GM23338 (cell line): ENCODE measurements around the gene LMF2. TPM values are rescaled to one million over a fixed set of nuclear protein-coding genes. Genes with fewer than 3 reads are reported as not detected.
"Not testable (repeated sequence)": the region's sequence is repeated elsewhere in the genome, so short reads cannot be mapped to it uniquely, and the experiment has no call there.

Experiments
- ATAC-seq: fragments of 200-7000 bp; cut with Tn5 transposase; 3 replicates; pipeline ENCODE4 v1.9.1; 2020
- DNase-seq: peaks from one replicate; pipeline ENCODE4 v3.0.0-alpha.2; 2015; ENCODE audit warnings: low spot score
- H2AFZ ChIP-seq: fragments of 200-600 bp; sonication (generic); 2 replicates; pipeline ENCODE4 v1.8.0; 2016; ENCODE audit warnings: antibody characterized with exemption, mild to moderate bottlenecking, moderate library complexity
- H3F3A ChIP-seq: fragments of 200-600 bp; sonication (generic); replicated peaks from 2 replicates; pipeline ENCODE4 v1.8.0; 2017; ENCODE audit warnings: antibody characterized with exemption, mixed run types, low read depth
- H3K27ac ChIP-seq: fragments of 200-600 bp; sonication (generic); 2 replicates; pipeline ENCODE4 v1.6.1; 2016; ENCODE audit warnings: low read depth
- H3K27me3 ChIP-seq: fragments of 200-600 bp; sonication (generic); 2 replicates; pipeline ENCODE4 v1.8.0; 2016; ENCODE audit warnings: mild to moderate bottlenecking, mixed run types, moderate library complexity; ENCODE audit not compliant: insufficient read depth
- H3K36me3 ChIP-seq: fragments of 200-600 bp; sonication (generic); 2 replicates; pipeline ENCODE4 v1.8.0; 2016; ENCODE audit warnings: mild to moderate bottlenecking; ENCODE audit not compliant: insufficient read depth
- H3K4me1 ChIP-seq: fragments of 200-600 bp; sonication (generic); 2 replicates; pipeline ENCODE4 v1.8.0; 2016; ENCODE audit warnings: mild to moderate bottlenecking, moderate library complexity; ENCODE audit not compliant: insufficient read depth
- H3K4me2 ChIP-seq: fragments of 200-600 bp; sonication (generic); 2 replicates; pipeline ENCODE4 v1.7.1; 2017; ENCODE audit warnings: mixed run types
- H3K4me3 ChIP-seq: fragments of 200-600 bp; sonication (generic); 2 replicates; pipeline ENCODE4 v1.6.1; 2016; ENCODE audit warnings: mixed run types
- H3K79me2 ChIP-seq: fragments of 200-600 bp; sonication (generic); replicated peaks from 2 replicates; pipeline ENCODE4 v1.8.0; 2017; ENCODE audit warnings: mild to moderate bottlenecking; ENCODE audit not compliant: insufficient read depth
- H3K9me2 ChIP-seq: fragments of 200-600 bp; sonication (generic); 2 replicates; pipeline ENCODE4 v1.8.0; 2017; ENCODE audit not compliant: insufficient read depth
- H4K20me1 ChIP-seq: fragments of 200-600 bp; sonication (generic); replicated peaks from 2 replicates; pipeline ENCODE4 v1.8.0; 2017; ENCODE audit warnings: mild to moderate bottlenecking; ENCODE audit not compliant: insufficient read depth
- H3K27ac Mint-ChIP-seq: 2 replicates; pipeline ENCODE4 v1.8.0; 2020; ENCODE audit warnings: inconsistent platforms, mild to moderate bottlenecking, moderate library complexity, mixed read lengths
- H3K27me3 Mint-ChIP-seq: 3 replicates; pipeline ENCODE4 v1.8.0; 2022; ENCODE audit warnings: low read depth, mild to moderate bottlenecking, moderate library complexity, mixed read lengths, inconsistent platforms; ENCODE audit not compliant: insufficient read depth, poor library complexity
- H3K36me3 Mint-ChIP-seq: 3 replicates; pipeline ENCODE4 v1.8.0; 2021; ENCODE audit warnings: low read depth, mild to moderate bottlenecking, inconsistent platforms, moderate library complexity, mixed read lengths
- H3K4me1 Mint-ChIP-seq: 3 replicates; pipeline ENCODE4 v1.8.0; 2020; ENCODE audit warnings: mild to moderate bottlenecking, inconsistent platforms, mixed read lengths
- H3K4me3 Mint-ChIP-seq: 3 replicates; pipeline ENCODE4 v1.8.0; 2021; ENCODE audit warnings: moderate library complexity, mild to moderate bottlenecking, inconsistent platforms, mixed read lengths
- H3K9me3 Mint-ChIP-seq: 3 replicates; pipeline ENCODE4 v1.8.0; 2020; ENCODE audit warnings: moderate library complexity, mild to moderate bottlenecking, inconsistent platforms, mixed read lengths
- CREB1 ChIP-seq: fragments of 250-450 bp; sonication (Bioruptor Pico); IDR thresholded peaks from 2 replicates; pipeline ENCODE4 v1.5.0; 2020; ENCODE audit warnings: low read depth, mild to moderate bottlenecking, moderate library complexity
- JUNB ChIP-seq: IDR thresholded peaks from one replicate; pipeline ENCODE4 v1.6.1; 2016; ENCODE audit warnings: antibody characterized with exemption; ENCODE audit not compliant: unreplicated experiment
- POLR2AphosphoS5 ChIP-seq: IDR thresholded peaks from 2 replicates; pipeline ENCODE4 v1.6.1; 2016; ENCODE audit warnings: antibody characterized with exemption, low read depth
- STAT1 ChIP-seq: IDR thresholded peaks from one replicate; pipeline ENCODE4 v1.6.1; 2016; ENCODE audit warnings: antibody characterized with exemption; ENCODE audit not compliant: unreplicated experiment
- ZNF331 ChIP-seq: fragments of 250-450 bp; sonication (Bioruptor Pico); IDR thresholded peaks from 2 replicates; pipeline ENCODE4 v1.5.0; 2020; ENCODE audit warnings: low read depth, mild to moderate bottlenecking, moderate library complexity
- polyA plus RNA-seq: library from polyadenylated mRNA; unstranded; fragments of >200 nt; fragmentation: Nextera tagmentation; extraction: Ambion mirVana; gene quantifications from 2 replicates; pipeline ENCODE4 v1.2.1, GENCODE V29; 2016
- total RNA-seq: library from RNA; depleted of rRNA; stranded (reverse); fragments of >200 nt; shearing (Covaris generic); gene quantifications from 2 replicates; pipeline ENCODE4 v1.2.3, GENCODE V29; 2014
- TF ChIP-seq, protein P1 (sequence below): fragments of 250-450 bp; sonication (Bioruptor Pico); IDR thresholded peaks from 2 replicates; pipeline ENCODE4 v1.5.0; 2020; ENCODE audit warnings: mild to moderate bottlenecking, moderate library complexity
- TF ChIP-seq, protein P2 (sequence below), 2 experiments: fragments of 200-600 bp in 1 of 2; sonication (generic) in 1 of 2; conservative IDR thresholded peaks; 2 replicates each; pipeline versions ENCODE4 v1.5.1 to v1.6.1; 2016 to 2017; ENCODE audit warnings: antibody characterized with exemption in 2 of 2, low read depth in 2 of 2, mild to moderate bottlenecking in 2 of 2, moderate library complexity in 1 of 2
- TF ChIP-seq, protein P3 (sequence below): IDR thresholded peaks from one replicate; pipeline ENCODE4 v1.6.1; 2018; ENCODE audit warnings: antibody characterized with exemption; ENCODE audit not compliant: unreplicated experiment

LMF2 gene
- total and polyA plus RNA-seq, 2 experiments from 2014 or later, result 15.6 to 36.3 TPM

DNA sequence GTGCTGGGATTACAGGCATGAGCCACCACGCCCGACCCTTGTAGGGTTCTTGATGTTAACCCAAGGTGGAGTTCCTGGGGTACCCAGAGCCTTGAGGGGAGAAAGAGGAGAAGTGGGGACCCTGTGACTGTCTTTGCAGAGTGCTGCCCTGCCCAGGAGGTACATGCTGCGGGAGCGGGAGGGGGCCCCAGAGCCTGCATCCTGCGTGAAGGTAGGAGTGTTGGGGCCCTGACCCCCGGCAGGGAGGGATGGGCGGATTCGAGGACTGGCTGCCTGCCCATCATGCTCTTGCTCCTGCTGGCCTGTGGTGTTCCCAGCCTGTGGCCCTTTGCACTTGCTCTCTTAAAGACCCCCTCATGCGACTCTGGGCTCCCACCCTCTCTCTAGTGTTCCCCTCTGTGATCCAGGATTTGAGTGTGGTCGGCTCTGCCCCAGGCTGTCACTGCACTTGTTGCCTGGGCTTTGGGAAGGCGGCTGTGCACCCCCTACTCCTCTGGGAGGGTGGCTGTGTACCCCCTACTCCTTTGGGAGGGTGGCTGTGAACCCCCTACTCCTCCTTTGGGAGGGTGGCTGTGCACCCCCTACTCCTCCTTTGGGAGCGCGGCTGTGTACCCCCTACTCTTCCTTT is 13.4 kb upstream of the LMF2 start (continued):
- TF ChIP-seq, protein P1, sequence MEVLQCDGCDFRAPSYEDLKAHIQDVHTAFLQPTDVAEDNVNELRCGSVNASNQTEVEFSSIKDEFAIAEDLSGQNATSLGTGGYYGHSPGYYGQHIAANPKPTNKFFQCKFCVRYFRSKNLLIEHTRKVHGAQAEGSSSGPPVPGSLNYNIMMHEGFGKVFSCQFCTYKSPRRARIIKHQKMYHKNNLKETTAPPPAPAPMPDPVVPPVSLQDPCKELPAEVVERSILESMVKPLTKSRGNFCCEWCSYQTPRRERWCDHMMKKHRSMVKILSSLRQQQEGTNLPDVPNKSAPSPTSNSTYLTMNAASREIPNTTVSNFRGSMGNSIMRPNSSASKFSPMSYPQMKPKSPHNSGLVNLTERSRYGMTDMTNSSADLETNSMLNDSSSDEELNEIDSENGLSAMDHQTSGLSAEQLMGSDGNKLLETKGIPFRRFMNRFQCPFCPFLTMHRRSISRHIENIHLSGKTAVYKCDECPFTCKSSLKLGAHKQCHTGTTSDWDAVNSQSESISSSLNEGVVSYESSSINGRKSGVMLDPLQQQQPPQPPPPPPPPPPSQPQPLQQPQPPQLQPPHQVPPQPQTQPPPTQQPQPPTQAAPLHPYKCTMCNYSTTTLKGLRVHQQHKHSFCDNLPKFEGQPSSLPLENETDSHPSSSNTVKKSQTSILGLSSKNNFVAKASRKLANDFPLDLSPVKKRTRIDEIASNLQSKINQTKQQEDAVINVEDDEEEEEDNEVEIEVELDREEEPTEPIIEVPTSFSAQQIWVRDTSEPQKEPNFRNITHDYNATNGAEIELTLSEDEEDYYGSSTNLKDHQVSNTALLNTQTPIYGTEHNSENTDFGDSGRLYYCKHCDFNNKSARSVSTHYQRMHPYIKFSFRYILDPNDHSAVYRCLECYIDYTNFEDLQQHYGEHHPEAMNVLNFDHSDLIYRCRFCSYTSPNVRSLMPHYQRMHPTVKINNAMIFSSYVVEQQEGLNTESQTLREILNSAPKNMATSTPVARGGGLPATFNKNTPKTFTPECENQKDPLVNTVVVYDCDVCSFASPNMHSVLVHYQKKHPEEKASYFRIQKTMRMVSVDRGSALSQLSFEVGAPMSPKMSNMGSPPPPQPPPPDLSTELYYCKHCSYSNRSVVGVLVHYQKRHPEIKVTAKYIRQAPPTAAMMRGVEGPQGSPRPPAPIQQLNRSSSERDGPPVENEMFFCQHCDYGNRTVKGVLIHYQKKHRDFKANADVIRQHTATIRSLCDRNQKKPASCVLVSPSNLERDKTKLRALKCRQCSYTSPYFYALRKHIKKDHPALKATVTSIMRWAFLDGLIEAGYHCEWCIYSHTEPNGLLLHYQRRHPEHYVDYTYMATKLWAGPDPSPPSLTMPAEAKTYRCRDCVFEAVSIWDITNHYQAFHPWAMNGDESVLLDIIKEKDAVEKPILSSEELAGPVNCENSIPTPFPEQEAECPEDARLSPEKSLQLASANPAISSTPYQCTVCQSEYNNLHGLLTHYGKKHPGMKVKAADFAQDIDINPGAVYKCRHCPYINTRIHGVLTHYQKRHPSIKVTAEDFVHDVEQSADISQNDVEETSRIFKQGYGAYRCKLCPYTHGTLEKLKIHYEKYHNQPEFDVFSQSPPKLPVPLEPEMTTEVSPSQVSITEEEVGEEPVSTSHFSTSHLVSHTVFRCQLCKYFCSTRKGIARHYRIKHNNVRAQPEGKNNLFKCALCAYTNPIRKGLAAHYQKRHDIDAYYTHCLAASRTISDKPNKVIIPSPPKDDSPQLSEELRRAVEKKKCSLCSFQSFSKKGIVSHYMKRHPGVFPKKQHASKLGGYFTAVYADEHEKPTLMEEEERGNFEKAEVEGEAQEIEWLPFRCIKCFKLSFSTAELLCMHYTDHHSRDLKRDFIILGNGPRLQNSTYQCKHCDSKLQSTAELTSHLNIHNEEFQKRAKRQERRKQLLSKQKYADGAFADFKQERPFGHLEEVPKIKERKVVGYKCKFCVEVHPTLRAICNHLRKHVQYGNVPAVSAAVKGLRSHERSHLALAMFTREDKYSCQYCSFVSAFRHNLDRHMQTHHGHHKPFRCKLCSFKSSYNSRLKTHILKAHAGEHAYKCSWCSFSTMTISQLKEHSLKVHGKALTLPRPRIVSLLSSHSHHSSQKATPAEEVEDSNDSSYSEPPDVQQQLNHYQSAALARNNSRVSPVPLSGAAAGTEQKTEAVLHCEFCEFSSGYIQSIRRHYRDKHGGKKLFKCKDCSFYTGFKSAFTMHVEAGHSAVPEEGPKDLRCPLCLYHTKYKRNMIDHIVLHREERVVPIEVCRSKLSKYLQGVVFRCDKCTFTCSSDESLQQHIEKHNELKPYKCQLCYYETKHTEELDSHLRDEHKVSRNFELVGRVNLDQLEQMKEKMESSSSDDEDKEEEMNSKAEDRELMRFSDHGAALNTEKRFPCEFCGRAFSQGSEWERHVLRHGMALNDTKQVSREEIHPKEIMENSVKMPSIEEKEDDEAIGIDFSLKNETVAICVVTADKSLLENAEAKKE (CRISPR knock-in tag), result no peak
- TF ChIP-seq STAT1 (no peak), JUNB (no peak)

DNA sequence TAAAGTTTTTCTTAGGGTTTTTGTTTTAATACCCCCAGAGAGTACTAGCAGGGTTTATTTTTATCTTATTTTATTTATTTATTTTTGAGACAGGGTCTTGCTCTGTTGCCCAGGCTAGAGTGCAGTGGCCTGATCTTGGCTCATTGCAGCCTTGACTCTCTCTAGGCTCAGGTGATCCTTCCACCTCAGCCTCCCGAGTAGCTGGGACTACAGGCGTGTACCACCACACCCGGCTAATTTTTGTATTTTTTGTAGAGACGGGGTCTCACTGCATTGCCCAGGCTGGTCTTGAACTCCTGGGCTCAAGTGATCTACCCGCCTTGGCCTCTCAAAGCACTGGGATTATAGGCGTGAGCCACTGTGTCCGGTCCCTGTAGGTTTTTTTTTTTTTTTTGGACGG is 12.7 kb upstream of the LMF2 start:
- not testable (repeated sequence) for H3K9me2 ChIP-seq, H3K27ac Mint-ChIP-seq, H3F3A ChIP-seq, H3K4me1 ChIP-seq, H3K27me3 ChIP-seq, H3K4me3 ChIP-seq, H3K79me2 ChIP-seq, H3K27ac ChIP-seq, DNase-seq, H3K9me3 Mint-ChIP-seq, H3K4me3 Mint-ChIP-seq, ATAC-seq, H3K4me1 Mint-ChIP-seq, H2AFZ ChIP-seq, H3K4me2 ChIP-seq, H4K20me1 ChIP-seq, H3K36me3 ChIP-seq
- peaks cover 11% of the 10 kb centered on the region for H3K27me3 Mint-ChIP-seq
- H3K36me3 Mint-ChIP-seq, result peaks cover 22% of the 10 kb centered on the region

DNA sequence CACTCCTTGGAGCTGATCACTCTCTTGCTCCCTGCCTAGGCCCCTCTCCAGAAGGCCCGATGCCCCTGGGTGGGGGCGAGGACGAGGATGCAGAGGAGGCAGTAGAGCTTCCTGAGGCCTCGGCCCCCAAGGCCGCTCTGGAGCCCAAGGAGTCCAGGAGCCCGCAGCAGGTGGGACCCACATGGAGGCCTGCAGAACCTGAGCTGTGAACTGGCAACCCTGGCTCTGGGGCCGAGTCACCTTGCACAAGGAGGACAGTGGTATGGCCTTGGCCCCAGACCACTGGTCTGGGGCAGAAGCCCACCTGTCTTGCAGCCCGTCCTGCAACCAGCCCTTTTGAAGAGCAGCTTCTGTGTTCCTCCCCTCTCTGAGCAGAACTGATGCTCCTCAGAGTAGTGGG is 11.6 kb upstream of the LMF2 start:
- no peak overlapping the region for H3K27ac Mint-ChIP-seq
- H3K4me1 Mint-ChIP-seq, result no peaks in the 10 kb centered on the region
- ATAC-seq (no peak), DNase-seq (no peak)
- no peaks in the 10 kb centered on the region for H3K9me2 ChIP-seq
- H3K36me3 Mint-ChIP-seq, result peaks cover 17% of the 10 kb centered on the region
- peaks cover 6% of the 10 kb centered on the region; the same call in 1 of the 2 replicates for H4K20me1 ChIP-seq
- no peaks in the 10 kb centered on the region; the same call in 1 of the 2 replicates for H3K36me3 ChIP-seq
- H3K4me3 Mint-ChIP-seq, result no peak overlapping the region
- H3K27me3 Mint-ChIP-seq, result peaks cover 6% of the 10 kb centered on the region
- H3K79me2 ChIP-seq, result peaks cover 14% of the 10 kb centered on the region
- H3K9me3 Mint-ChIP-seq, result no peaks in the 10 kb centered on the region; the same call in 2 of the 3 replicates
- no peak overlapping the region for H2AFZ ChIP-seq
- H3K4me2 ChIP-seq, result no peak overlapping the region
- no peak overlapping the region for H3K27ac ChIP-seq
- H3K4me1 ChIP-seq, result no peaks in the 10 kb centered on the region
- H3K4me3 ChIP-seq, result no peak overlapping the region
- no peaks in the 10 kb centered on the region for H3K27me3 ChIP-seq
- H3F3A ChIP-seq, result no peaks in the 10 kb centered on the region
- no peak for TF ChIP-seq POLR2AphosphoS5
- TF ChIP-seq CREB1 (CRISPR knock-in tag), result no peak
- TF ChIP-seq, protein P2, sequence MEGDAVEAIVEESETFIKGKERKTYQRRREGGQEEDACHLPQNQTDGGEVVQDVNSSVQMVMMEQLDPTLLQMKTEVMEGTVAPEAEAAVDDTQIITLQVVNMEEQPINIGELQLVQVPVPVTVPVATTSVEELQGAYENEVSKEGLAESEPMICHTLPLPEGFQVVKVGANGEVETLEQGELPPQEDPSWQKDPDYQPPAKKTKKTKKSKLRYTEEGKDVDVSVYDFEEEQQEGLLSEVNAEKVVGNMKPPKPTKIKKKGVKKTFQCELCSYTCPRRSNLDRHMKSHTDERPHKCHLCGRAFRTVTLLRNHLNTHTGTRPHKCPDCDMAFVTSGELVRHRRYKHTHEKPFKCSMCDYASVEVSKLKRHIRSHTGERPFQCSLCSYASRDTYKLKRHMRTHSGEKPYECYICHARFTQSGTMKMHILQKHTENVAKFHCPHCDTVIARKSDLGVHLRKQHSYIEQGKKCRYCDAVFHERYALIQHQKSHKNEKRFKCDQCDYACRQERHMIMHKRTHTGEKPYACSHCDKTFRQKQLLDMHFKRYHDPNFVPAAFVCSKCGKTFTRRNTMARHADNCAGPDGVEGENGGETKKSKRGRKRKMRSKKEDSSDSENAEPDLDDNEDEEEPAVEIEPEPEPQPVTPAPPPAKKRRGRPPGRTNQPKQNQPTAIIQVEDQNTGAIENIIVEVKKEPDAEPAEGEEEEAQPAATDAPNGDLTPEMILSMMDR (conservative IDR thresholded peaks at IDR 0.05; ENCODE audit: low read depth in 2 of 2), result no peak
- TF ChIP-seq, protein P3, sequence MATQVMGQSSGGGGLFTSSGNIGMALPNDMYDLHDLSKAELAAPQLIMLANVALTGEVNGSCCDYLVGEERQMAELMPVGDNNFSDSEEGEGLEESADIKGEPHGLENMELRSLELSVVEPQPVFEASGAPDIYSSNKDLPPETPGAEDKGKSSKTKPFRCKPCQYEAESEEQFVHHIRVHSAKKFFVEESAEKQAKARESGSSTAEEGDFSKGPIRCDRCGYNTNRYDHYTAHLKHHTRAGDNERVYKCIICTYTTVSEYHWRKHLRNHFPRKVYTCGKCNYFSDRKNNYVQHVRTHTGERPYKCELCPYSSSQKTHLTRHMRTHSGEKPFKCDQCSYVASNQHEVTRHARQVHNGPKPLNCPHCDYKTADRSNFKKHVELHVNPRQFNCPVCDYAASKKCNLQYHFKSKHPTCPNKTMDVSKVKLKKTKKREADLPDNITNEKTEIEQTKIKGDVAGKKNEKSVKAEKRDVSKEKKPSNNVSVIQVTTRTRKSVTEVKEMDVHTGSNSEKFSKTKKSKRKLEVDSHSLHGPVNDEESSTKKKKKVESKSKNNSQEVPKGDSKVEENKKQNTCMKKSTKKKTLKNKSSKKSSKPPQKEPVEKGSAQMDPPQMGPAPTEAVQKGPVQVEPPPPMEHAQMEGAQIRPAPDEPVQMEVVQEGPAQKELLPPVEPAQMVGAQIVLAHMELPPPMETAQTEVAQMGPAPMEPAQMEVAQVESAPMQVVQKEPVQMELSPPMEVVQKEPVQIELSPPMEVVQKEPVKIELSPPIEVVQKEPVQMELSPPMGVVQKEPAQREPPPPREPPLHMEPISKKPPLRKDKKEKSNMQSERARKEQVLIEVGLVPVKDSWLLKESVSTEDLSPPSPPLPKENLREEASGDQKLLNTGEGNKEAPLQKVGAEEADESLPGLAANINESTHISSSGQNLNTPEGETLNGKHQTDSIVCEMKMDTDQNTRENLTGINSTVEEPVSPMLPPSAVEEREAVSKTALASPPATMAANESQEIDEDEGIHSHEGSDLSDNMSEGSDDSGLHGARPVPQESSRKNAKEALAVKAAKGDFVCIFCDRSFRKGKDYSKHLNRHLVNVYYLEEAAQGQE, result no peak
- no peak for TF ChIP-seq JUNB
- TF ChIP-seq ZNF331, result no peak
